PC-3 (cell line): ENCODE measurements around the gene CLN6. TPM values are rescaled to one million over a fixed set of nuclear protein-coding genes. Genes with fewer than 3 reads are reported as not detected.

Source experiments
- ATAC-seq: fragments of 200-7000 bp; cut with Tn5 transposase; 2 replicates; pipeline ENCODE4 v1.9.1; 2020; ENCODE audit warnings: mild to moderate bottlenecking, moderate library complexity
- BruUV-seq: library from RNA; stranded (reverse); fragments of 400-500 nt; replicated peaks from 2 replicates; lab custom pipeline; 2021; lab: Mats Ljungman, UMichigan
- CTCF ChIA-PET: fragments of 300-600 bp; sonication (Branson Sonifier 250); formaldehyde crosslinking; loops from one replicate; lab custom pipeline; 2022; ENCODE audit warnings: antibody characterized with exemption; lab: Charles Lee
- POLR2A ChIA-PET: fragments of 300-600 bp; sonication (Branson Sonifier 250); formaldehyde crosslinking; loops from one replicate; lab custom pipeline; 2022; ENCODE audit warnings: antibody characterized with exemption; ENCODE audit not compliant: unreplicated experiment; lab: Charles Lee
- DNase-seq: peaks from one replicate; pipeline ENCODE4 v3.0.0-alpha.2; 2015
- H2AFZ ChIP-seq: fragments of 300-600 bp; sonication (generic); 2 replicates; pipeline ENCODE4 v1.6.0; 2016; ENCODE audit warnings: antibody characterized with exemption, low read length
- H3F3A ChIP-seq: fragments of 300-600 bp; sonication (generic); one replicate; pipeline ENCODE4 v1.6.0; 2017; ENCODE audit warnings: antibody characterized with exemption, low read length, control low read depth, mild to moderate bottlenecking; ENCODE audit not compliant: unreplicated experiment
- H3K27ac ChIP-seq: fragments of 300-600 bp; sonication (generic); 2 replicates; pipeline ENCODE4 v1.5.1; 2016; ENCODE audit warnings: mild to moderate bottlenecking, low read length
- H3K27me3 ChIP-seq: fragments of 300-600 bp; sonication (generic); 2 replicates; pipeline ENCODE4 v1.6.1; 2016; ENCODE audit warnings: low read length, mixed read lengths
- H3K36me3 ChIP-seq: fragments of 300-600 bp; sonication (generic); 2 replicates; pipeline ENCODE4 v1.6.1; 2016; ENCODE audit warnings: low read depth, mixed run types, low read length, mixed read lengths
- H3K4me1 ChIP-seq: fragments of 300-600 bp; sonication (generic); 2 replicates; pipeline ENCODE4 v1.5.1; 2016; ENCODE audit warnings: low read length; ENCODE audit not compliant: insufficient read depth
- H3K4me2 ChIP-seq: fragments of 300-600 bp; sonication (generic); 2 replicates; pipeline ENCODE4 v1.6.0; 2016; ENCODE audit warnings: low read length
- H3K4me3 ChIP-seq: fragments of 300-600 bp; sonication (generic); 2 replicates; pipeline ENCODE4 v1.5.1; 2016; ENCODE audit warnings: mild to moderate bottlenecking, low read length, mixed read lengths
- H3K79me2 ChIP-seq: fragments of 300-600 bp; sonication (generic); 2 replicates; pipeline ENCODE4 v1.6.1; 2017; ENCODE audit warnings: low read length, mixed read lengths
- H3K9ac ChIP-seq: fragments of 300-600 bp; sonication (generic); 2 replicates; pipeline ENCODE4 v1.6.0; 2016; ENCODE audit warnings: mild to moderate bottlenecking, low read length
- H3K9me2 ChIP-seq: fragments of 300-600 bp; sonication (generic); replicated peaks from 2 replicates; pipeline ENCODE4 v1.6.1; 2016; ENCODE audit warnings: mixed run types, low read length, mixed read lengths
- H3K9me3 ChIP-seq: fragments of 300-600 bp; sonication (generic); 2 replicates; pipeline ENCODE4 v1.6.1; 2016; ENCODE audit warnings: low read length, mixed read lengths
- H4K20me1 ChIP-seq: fragments of 300-600 bp; sonication (generic); 2 replicates; pipeline ENCODE4 v1.6.1; 2016; ENCODE audit warnings: low read length, mixed read lengths
- CTCF ChIP-seq: fragments of 300-600 bp; sonication (generic); conservative IDR thresholded peaks from 2 replicates; pipeline ENCODE4 v1.5.1; 2017; ENCODE audit warnings: antibody characterized with exemption, low read depth, mild to moderate bottlenecking, low read length
- EZH2 ChIP-seq: fragments of 300-600 bp; sonication (generic); IDR thresholded peaks from one replicate; pipeline ENCODE4 v1.6.1; 2017; ENCODE audit warnings: antibody characterized with exemption, mild to moderate bottlenecking, low read length; ENCODE audit not compliant: unreplicated experiment
- EZH2phosphoT487 ChIP-seq: fragments of 300-600 bp; sonication (generic); IDR thresholded peaks from 2 replicates; pipeline ENCODE4 v1.6.1; 2018; ENCODE audit warnings: mild to moderate bottlenecking, antibody characterized with exemption, low read length, borderline replicate concordance
- intact Hi-C: fragments of 100-400 bp; cut with micrococcal nuclease; formaldehyde crosslinking; loops from 2 replicates; pipeline ENCODE4 v1.9.0; 2023
- total RNA-seq: library from RNA; depleted of rRNA; stranded (reverse); fragments of >200 nt; gene quantifications from 2 replicates; pipeline ENCODE4 v1.2.3, GENCODE V29; 2014

CLN6 gene
- total RNA-seq, 1 experiment from 2014 or later, result 33.4 TPM

- H3K9me2 ChIP-seq, result no peaks in the 10 kb centered on the region
- H3K27me3 ChIP-seq, result no peaks in the 10 kb centered on the region
- ChIA-PET CTCF (no interaction called here), POLR2A (no interaction called here)
- H3K79me2 ChIP-seq, result no peaks in the 10 kb centered on the region
- H3K9ac ChIP-seq, result no peak overlapping the region
- no peaks in the 10 kb centered on the region for H3K4me1 ChIP-seq
- no TSS peak for BruUV-seq
- no peaks in the 10 kb centered on the region; the same call in none of the 2 replicates for H3K36me3 ChIP-seq
- intact Hi-C loops, result no loop called here
- no peak overlapping the region for H2AFZ ChIP-seq
- H3K4me3 ChIP-seq, result no peak overlapping the region
- no peak for TF ChIP-seq CTCF
- no peak for TF ChIP-seq EZH2phosphoT487
- TF ChIP-seq EZH2, result no peak
- H3K27ac ChIP-seq, result no peak overlapping the region
- no peak for ATAC-seq
- H3F3A ChIP-seq, result no peaks in the 10 kb centered on the region
- no peak for DNase-seq
- no peaks in the 10 kb centered on the region for H4K20me1 ChIP-seq
- no peak overlapping the region for H3K4me2 ChIP-seq
- H3K9me3 ChIP-seq, result no peaks in the 10 kb centered on the region
Measured at GRCh38 chr15:68166847-68167246, 62.7 kb downstream of the CLN6 start.

GRCh38 chr15:68163191-68163590, 66.3 kb downstream of the CLN6 start:
- no peak for TF ChIP-seq CTCF
- no peak for TF ChIP-seq EZH2
- TF ChIP-seq EZH2phosphoT487, result no peak
- H3K4me1 ChIP-seq, result no peaks in the 10 kb centered on the region
- no peaks in the 10 kb centered on the region for H3K79me2 ChIP-seq
- H3F3A ChIP-seq, result no peaks in the 10 kb centered on the region
- H3K36me3 ChIP-seq, result peaks cover 4% of the 10 kb centered on the region; the same call in 1 of the 2 replicates
- no peaks in the 10 kb centered on the region for H3K9me2 ChIP-seq
- ChIA-PET POLR2A (no interaction called here), CTCF (no interaction called here)
- no peaks in the 10 kb centered on the region for H4K20me1 ChIP-seq
- H2AFZ ChIP-seq, result no peak overlapping the region
- DNase-seq, result no peak
- H3K9me3 ChIP-seq, result no peaks in the 10 kb centered on the region
- H3K9ac ChIP-seq, result no peak overlapping the region
- no peak overlapping the region for H3K27ac ChIP-seq
- no peak overlapping the region for H3K4me3 ChIP-seq
- no peak overlapping the region for H3K4me2 ChIP-seq
- intact Hi-C loops, result no loop called here
- no TSS peak for BruUV-seq
- H3K27me3 ChIP-seq, result no peaks in the 10 kb centered on the region
- no peak for ATAC-seq

GRCh38 chr15:68158046-68158628, 71.4 kb downstream of the CLN6 start:
- H2AFZ ChIP-seq, result no peak overlapping the region
- peaks cover 7% of the 10 kb centered on the region; the same call in 1 of the 2 replicates for H3K36me3 ChIP-seq
- POLR2A ChIA-PET, result no interaction called here
- BruUV-seq, result no TSS peak
- no peak overlapping the region for H3K9ac ChIP-seq
- no peaks in the 10 kb centered on the region for H3K27me3 ChIP-seq
- no peaks in the 10 kb centered on the region for H3K79me2 ChIP-seq
- no peaks in the 10 kb centered on the region for H3K4me1 ChIP-seq
- CTCF ChIA-PET, result no interaction called here
- no peak for DNase-seq
- no peak overlapping the region for H3K4me3 ChIP-seq
- intact Hi-C loops, result loop anchor here (5.0 to 10.0 kb wide), 4 partner anchors 63 to 316 kb away; partner anchors contain the start of gene RNU6-1
- no peaks in the 10 kb centered on the region for H3K9me3 ChIP-seq
- H3F3A ChIP-seq, result no peaks in the 10 kb centered on the region
- no peak overlapping the region for H3K27ac ChIP-seq
- no peaks in the 10 kb centered on the region for H4K20me1 ChIP-seq
- H3K9me2 ChIP-seq, result no peaks in the 10 kb centered on the region
- no peak overlapping the region for H3K4me2 ChIP-seq
- no peak for TF ChIP-seq CTCF
- no peak for TF ChIP-seq EZH2
- ATAC-seq, result no peak
